ENCODE data around the gene BPGM. TPM values are rescaled to one million over a fixed set of nuclear protein-coding genes. Genes with fewer than 3 reads are reported as not detected.

The BPGM gene
- total and polyA plus RNA-seq, 9 of the 15 experiments (the other 6 are each of a cell fraction or from before 2014, with no cell fraction given): 14.1 to 46.1 (median 21.2) TPM

DNA sequence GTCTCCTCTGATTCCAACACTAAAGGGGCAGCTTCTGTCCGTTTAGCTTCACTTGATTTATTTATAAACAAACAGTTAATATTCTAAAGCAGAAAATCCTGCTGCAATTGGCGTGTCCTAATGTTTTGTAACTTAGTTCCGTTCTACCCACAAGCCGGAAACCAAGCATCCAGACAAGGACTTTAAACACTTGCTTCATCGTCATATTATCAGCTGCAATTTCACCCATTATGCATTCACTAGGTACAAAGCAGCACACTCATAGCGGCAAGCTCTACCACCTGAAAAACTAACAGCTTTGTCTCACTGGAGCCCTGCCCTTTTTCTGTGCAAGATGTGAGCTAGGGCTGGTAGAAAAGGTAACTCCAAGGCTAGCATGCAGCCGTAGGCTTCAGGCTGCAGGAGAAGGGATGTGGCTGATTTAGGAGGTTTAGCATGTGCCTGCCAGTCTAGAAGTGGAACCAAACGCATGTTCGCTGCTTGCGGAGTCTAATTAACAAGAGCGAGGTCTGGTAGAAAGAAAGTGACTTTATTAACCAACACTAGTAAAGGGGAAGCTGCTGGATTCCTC is 43.7 kb upstream of the BPGM start (continued):
- TF ChIP-seq BCLAF1 (IDR thresholded peaks at IDR 0.05; ENCODE audit: borderline replicate concordance in 1 of 2, control insufficient read depth in 1 of 2, low read depth in 2 of 2, low read length in 1 of 2) (no peak), NRF1 (conservative IDR thresholded peaks at IDR 0.05 in 1 of 2, IDR thresholded peaks at IDR 0.05 in 1 of 2) (no peak), EP300 (IDR thresholded peaks at IDR 0.05; ENCODE audit: low read length) (no peak), FOS (IDR thresholded peaks at IDR 0.05; ENCODE audit: extremely low read depth, insufficient read length) (no peak), TSC22D4 (tag; IDR thresholded peaks at IDR 0.05) (no peak), ESRRA (IDR thresholded peaks at IDR 0.05; ENCODE audit: borderline replicate concordance, low read depth) (no peak), GABPB2 (CRISPR knock-in tag; conservative IDR thresholded peaks at IDR 0.05) (no peak), MAFF (IDR thresholded peaks at IDR 0.05; ENCODE audit: low read length) (no peak), MED1 (CRISPR knock-in tag; IDR thresholded peaks at IDR 0.05; ENCODE audit: borderline replicate concordance) (0 out of 2 replicates have a peak, but pooled peaks have one; percentile 31), ZNF277 (CRISPR knock-in tag; IDR thresholded peaks at IDR 0.05; ENCODE audit: borderline replicate concordance) (no peak), SMARCC2 (IDR thresholded peaks at IDR 0.05; ENCODE audit: low read depth) (no peak), MCM3 (IDR thresholded peaks at IDR 0.05) (0 out of 2 replicates have a peak, but pooled peaks have one; percentile 12)
- TF ChIP-seq, protein P1, sequence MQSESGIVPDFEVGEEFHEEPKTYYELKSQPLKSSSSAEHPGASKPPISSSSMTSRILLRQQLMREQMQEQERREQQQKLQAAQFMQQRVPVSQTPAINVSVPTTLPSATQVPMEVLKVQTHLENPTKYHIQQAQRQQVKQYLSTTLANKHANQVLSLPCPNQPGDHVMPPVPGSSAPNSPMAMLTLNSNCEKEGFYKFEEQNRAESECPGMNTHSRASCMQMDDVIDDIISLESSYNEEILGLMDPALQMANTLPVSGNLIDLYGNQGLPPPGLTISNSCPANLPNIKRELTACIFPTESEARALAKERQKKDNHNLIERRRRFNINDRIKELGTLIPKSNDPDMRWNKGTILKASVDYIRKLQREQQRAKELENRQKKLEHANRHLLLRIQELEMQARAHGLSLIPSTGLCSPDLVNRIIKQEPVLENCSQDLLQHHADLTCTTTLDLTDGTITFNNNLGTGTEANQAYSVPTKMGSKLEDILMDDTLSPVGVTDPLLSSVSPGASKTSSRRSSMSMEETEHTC (IDR thresholded peaks at IDR 0.05): no peak
- TF ChIP-seq, protein P2, sequence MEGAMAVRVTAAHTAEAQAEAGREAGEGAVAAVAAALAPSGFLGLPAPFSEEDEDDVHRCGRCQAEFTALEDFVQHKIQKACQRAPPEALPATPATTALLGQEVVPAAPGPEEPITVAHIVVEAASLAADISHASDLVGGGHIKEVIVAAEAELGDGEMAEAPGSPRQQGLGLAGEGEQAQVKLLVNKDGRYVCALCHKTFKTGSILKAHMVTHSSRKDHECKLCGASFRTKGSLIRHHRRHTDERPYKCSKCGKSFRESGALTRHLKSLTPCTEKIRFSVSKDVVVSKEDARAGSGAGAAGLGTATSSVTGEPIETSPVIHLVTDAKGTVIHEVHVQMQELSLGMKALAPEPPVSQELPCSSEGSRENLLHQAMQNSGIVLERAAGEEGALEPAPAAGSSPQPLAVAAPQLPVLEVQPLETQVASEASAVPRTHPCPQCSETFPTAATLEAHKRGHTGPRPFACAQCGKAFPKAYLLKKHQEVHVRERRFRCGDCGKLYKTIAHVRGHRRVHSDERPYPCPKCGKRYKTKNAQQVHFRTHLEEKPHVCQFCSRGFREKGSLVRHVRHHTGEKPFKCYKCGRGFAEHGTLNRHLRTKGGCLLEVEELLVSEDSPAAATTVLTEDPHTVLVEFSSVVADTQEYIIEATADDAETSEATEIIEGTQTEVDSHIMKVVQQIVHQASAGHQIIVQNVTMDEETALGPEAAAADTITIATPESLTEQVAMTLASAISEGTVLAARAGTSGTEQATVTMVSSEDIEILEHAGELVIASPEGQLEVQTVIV (CRISPR knock-in tag; IDR thresholded peaks at IDR 0.05; ENCODE audit: borderline replicate concordance): no peak
- TF ChIP-seq, protein P3, sequence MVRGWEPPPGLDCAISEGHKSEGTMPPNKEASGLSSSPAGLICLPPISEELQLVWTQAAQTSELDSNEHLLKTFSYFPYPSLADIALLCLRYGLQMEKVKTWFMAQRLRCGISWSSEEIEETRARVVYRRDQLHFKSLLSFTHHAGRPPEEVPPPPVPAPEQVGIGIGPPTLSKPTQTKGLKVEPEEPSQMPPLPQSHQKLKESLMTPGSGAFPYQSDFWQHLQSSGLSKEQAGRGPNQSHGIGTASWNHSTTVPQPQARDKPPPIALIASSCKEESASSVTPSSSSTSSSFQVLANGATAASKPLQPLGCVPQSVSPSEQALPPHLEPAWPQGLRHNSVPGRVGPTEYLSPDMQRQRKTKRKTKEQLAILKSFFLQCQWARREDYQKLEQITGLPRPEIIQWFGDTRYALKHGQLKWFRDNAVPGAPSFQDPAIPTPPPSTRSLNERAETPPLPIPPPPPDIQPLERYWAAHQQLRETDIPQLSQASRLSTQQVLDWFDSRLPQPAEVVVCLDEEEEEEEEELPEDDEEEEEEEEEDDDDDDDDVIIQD (CRISPR knock-in tag; IDR thresholded peaks at IDR 0.05): no peak
- TF ChIP-seq, protein P4, sequence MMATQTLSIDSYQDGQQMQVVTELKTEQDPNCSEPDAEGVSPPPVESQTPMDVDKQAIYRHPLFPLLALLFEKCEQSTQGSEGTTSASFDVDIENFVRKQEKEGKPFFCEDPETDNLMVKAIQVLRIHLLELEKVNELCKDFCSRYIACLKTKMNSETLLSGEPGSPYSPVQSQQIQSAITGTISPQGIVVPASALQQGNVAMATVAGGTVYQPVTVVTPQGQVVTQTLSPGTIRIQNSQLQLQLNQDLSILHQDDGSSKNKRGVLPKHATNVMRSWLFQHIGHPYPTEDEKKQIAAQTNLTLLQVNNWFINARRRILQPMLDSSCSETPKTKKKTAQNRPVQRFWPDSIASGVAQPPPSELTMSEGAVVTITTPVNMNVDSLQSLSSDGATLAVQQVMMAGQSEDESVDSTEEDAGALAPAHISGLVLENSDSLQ (IDR thresholded peaks at IDR 0.05): no peak

Measured in K562 (cell line).